ENCODE measurements around the gene ANAPC4.

The ANAPC4 gene

DNA sequence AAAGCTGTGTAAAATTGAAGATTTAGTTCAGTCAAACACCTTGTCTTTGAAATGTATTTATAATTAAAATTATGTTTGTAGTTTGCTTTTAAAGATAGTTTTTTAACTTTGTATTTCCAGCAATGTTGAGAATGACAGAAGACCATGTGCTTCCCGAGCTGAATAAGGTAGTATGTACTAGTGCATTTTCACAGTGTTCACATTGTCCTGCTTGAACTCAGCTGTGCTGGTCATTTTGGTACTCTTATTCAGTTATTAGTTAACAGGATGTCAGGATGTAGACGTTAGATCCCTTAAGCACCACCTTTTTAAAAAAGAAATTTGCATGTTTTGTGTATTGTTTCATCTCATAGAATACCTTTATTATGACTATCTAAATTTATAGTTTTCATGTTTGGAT lies 28.4 kb downstream of the ANAPC4 start:
- no peak for DNase-seq
- Histone ChIP-seq H3K4me3 (ENCODE audit: low read depth, low read length) (no peak overlapping the region), H3K36me3 (replicated peaks) (peaks cover 24% of the 10 kb centered on the region), H3K27ac (no peak overlapping the region), H3K27me3 (replicated peaks) (no peaks in the 10 kb centered on the region)
- in situ Hi-C loops (cut with HindIII; ENCODE audit: low pct_ligation_motif_present, low sequenced_read_pairs) = no loop called here
- TF ChIP-seq, protein P1, sequence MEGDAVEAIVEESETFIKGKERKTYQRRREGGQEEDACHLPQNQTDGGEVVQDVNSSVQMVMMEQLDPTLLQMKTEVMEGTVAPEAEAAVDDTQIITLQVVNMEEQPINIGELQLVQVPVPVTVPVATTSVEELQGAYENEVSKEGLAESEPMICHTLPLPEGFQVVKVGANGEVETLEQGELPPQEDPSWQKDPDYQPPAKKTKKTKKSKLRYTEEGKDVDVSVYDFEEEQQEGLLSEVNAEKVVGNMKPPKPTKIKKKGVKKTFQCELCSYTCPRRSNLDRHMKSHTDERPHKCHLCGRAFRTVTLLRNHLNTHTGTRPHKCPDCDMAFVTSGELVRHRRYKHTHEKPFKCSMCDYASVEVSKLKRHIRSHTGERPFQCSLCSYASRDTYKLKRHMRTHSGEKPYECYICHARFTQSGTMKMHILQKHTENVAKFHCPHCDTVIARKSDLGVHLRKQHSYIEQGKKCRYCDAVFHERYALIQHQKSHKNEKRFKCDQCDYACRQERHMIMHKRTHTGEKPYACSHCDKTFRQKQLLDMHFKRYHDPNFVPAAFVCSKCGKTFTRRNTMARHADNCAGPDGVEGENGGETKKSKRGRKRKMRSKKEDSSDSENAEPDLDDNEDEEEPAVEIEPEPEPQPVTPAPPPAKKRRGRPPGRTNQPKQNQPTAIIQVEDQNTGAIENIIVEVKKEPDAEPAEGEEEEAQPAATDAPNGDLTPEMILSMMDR (IDR thresholded peaks at IDR 0.05; ENCODE audit: low read depth, low read length, missing control alignments) = no peak

DNA sequence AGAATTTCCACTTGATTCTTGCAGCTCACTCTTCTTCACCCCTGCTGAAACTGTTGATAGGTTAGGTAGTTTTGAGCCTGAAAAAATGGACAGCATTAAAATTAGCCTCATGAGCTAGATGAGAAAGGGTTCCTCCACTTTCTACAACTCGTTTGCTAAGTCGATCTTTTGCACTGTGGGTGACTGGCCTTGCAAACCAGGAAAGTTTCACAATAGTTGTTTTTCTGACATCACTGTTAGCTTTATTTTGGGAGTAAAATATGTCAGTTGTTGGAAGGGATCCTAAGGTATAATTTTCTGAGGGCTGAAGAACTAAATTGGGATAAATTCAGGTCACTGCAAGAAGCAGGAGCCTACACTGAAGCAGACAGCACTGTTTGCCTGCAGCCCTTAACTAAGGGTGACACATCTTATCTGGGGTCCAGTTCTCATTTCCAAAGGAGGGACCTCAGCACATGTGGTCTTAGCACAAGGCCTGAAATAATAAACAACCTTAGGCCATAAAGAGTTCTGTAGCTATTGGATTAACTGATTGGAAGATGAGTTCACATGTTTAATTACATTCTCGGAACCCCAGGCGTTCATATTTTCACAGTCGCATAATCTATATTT lies 29.1 kb downstream of the ANAPC4 start:
- no peak for DNase-seq
- H3K27me3 ChIP-seq (replicated peaks) = no peaks in the 10 kb centered on the region
- TF ChIP-seq, protein P1 (IDR thresholded peaks at IDR 0.05; ENCODE audit: low read depth, low read length, missing control alignments) = no peak
- in situ Hi-C loops (cut with HindIII; ENCODE audit: low pct_ligation_motif_present, low sequenced_read_pairs) = no loop called here
- H3K27ac ChIP-seq = no peak overlapping the region
- no peak overlapping the region for H3K4me3 ChIP-seq (ENCODE audit: low read depth, low read length)
- peaks cover 31% of the 10 kb centered on the region for H3K36me3 ChIP-seq (replicated peaks)

DNA sequence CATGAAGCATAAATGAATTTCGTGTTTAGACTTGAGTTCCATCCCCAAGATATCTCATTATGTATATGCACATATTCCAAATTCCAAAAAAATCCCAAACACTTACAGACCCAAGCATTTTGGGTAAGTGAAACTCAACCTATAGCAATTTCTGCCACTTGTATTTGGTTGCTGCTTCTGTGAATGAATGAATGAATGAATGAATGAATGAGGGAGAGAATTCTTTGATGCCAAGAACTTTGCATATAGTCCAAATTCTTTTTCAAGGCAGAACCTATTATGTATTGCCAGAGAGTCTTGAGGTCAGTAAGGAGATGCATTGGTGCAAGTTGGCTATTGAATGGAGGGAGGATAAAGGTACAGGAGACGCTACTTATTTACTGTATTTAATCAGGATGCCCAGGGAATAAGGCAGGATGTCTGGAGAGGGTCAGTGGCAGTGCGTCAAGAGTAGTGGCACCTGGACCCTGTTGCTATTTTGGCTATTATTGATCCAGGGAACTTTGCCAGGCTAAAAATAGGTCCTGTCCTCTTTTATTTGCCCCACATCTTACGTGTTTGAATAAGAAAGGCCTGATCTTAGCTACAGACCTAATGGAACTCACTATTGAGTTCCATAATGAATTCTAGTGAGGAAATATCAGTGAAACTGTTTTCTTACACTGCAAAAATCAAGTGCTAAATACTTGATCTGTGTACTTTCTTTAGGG lies 33.9 kb downstream of the ANAPC4 start:
- DNase-seq = no peak
- no peaks in the 10 kb centered on the region for H3K27me3 ChIP-seq (replicated peaks)
- H3K36me3 ChIP-seq (replicated peaks) = peaks cover 37% of the 10 kb centered on the region
- TF ChIP-seq, protein P1 (IDR thresholded peaks at IDR 0.05; ENCODE audit: low read depth, low read length, missing control alignments) = no peak
- H3K27ac ChIP-seq = no peak overlapping the region
- in situ Hi-C loops (cut with HindIII; ENCODE audit: low pct_ligation_motif_present, low sequenced_read_pairs) = no loop called here
- H3K4me3 ChIP-seq (ENCODE audit: low read depth, low read length) = no peak overlapping the region

DNA sequence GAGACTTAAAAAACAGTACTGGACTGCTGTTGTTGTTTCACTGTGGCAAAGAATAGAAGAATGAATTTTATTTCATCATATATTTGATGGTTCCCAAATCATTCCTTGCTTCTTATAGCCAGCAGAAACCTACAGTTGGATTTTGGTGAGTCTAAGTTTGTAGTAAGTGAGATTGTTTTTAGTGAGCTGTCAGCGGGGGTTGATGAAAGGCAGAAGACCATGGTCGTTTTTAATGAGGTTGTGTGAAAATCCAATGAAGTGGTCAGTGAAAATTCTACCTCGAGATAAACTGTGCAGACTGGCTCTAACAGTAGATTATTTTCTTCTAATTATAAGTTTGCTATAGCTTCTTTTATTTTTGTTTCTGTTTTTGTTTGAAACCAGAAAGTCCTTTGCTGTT lies 36.2 kb downstream of the ANAPC4 start:
- TF ChIP-seq, protein P1 (IDR thresholded peaks at IDR 0.05; ENCODE audit: low read depth, low read length, missing control alignments) = no peak
- in situ Hi-C loops (cut with HindIII; ENCODE audit: low pct_ligation_motif_present, low sequenced_read_pairs) = no loop called here
- Histone ChIP-seq H3K36me3 (replicated peaks) (peaks cover 35% of the 10 kb centered on the region), H3K4me3 (ENCODE audit: low read depth, low read length) (no peak overlapping the region), H3K27ac (no peak overlapping the region), H3K27me3 (replicated peaks) (no peaks in the 10 kb centered on the region)
- DNase-seq = no peak

DNA sequence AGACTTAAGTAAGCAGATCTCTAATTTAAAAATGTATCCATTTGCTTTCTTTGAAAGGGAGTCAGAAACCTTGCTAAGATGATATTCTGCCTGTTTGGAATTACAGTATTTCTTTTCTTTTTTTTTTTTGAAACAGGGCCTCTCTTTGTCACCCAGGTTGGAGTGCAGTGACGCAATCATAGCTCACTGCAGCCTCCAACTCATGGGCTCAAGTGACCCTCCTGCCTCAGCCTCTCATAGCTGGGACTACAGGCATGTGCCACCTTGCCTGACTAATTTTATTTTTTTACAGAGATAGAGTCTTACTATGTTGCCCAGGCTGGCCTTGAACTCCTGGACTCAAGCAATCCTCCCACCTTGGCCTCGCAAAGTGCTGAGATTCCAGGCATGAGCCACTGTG lies 40.0 kb downstream of the ANAPC4 start:
- in situ Hi-C loops (cut with HindIII; ENCODE audit: low pct_ligation_motif_present, low sequenced_read_pairs) = no loop called here
- DNase-seq = no peak
- Histone ChIP-seq H3K27ac (no peak overlapping the region), H3K4me3 (ENCODE audit: low read depth, low read length) (no peak overlapping the region), H3K27me3 (replicated peaks) (no peaks in the 10 kb centered on the region), H3K36me3 (replicated peaks) (peaks cover 6% of the 10 kb centered on the region)
- TF ChIP-seq, protein P1 (IDR thresholded peaks at IDR 0.05; ENCODE audit: low read depth, low read length, missing control alignments) = no peak
